NCI-H2227 (cell line): ENCODE measurements around the gene BLMH.

Experiments
- DNase-seq: peaks from one replicate; lab custom pipeline; 2025; ENCODE audit not compliant: unreplicated experiment; lab: John Stamatoyannopoulos, UW

The BLMH gene

GRCh38 chr17:30253312-30253711 is 38.4 kb downstream of the BLMH start:
- DNase-seq, result no peak

- no peak for DNase-seq
Measured at GRCh38 chr17:30251931-30252330, 39.8 kb downstream of the BLMH start.

GRCh38 chr17:30249460-30249859 is 42.3 kb downstream of the BLMH start:
- no peak for DNase-seq

- no peak for DNase-seq
Measured at GRCh38 chr17:30248786-30249185, 43.0 kb downstream of the BLMH start.

- no peak for DNase-seq
Measured at GRCh38 chr17:30246460-30246859, 45.3 kb downstream of the BLMH start.

- DNase-seq, result no peak
Measured at GRCh38 chr17:30244853-30245385, 46.8 kb downstream of the BLMH start.

- no peak for DNase-seq
Measured at GRCh38 chr17:30243568-30243967, 48.2 kb downstream of the BLMH start.

- DNase-seq, result no peak
Measured at GRCh38 chr17:30243002-30243401, 48.7 kb downstream of the BLMH start.

- no peak for DNase-seq
Measured at GRCh38 chr17:30241051-30241450, 50.7 kb downstream of the BLMH start.

- DNase-seq, result no peak
Measured at GRCh38 chr17:30240177-30240576, 51.6 kb downstream of the BLMH start.

GRCh38 chr17:30239089-30239462 is 52.7 kb downstream of the BLMH start:
- no peak for DNase-seq

GRCh38 chr17:30238387-30239088 is 53.2 kb downstream of the BLMH start:
- no peak for DNase-seq

GRCh38 chr17:30238003-30238344 is 53.8 kb downstream of the BLMH start:
- DNase-seq, result no peak

- no peak for DNase-seq
Measured at GRCh38 chr17:30237296-30238002, 54.3 kb downstream of the BLMH start.

- DNase-seq, result peak; percentile 29
Measured at GRCh38 chr17:30236766-30237165, 55.0 kb downstream of the BLMH start.

- DNase-seq, result no peak
Measured at GRCh38 chr17:30236297-30236624, 55.5 kb downstream of the BLMH start.

GRCh38 chr17:30235386-30236296 is 56.1 kb downstream of the BLMH start, which contains the start of gene SLC6A4:
Gene SLC6A4 (minus strand): TSS chr17:30235697. CDS start chr17:30221958, 13,739 bp downstream.
- DNase-seq, result no peak

- no peak for DNase-seq
Measured at GRCh38 chr17:30234964-30235363, 56.8 kb downstream of the BLMH start.

- DNase-seq, result no peak
Measured at GRCh38 chr17:30234296-30234695, 57.4 kb downstream of the BLMH start.

GRCh38 chr17:30232824-30233427 is 58.8 kb downstream of the BLMH start:
- DNase-seq, result no peak
